HG02840 (cell line): ENCODE results near the gene LRRC42.

Experiments used
- ATAC-seq: cut with Tn5 transposase; IDR thresholded peaks from one replicate; pipeline ENCODE4 v1.9.1; 2021; ENCODE audit warnings: mild to moderate bottlenecking, moderate library complexity, moderate number of reproducible peaks; ENCODE audit not compliant: unreplicated experiment, low FRiP score

The LRRC42 gene

GRCh38 chr1:53938136-53938830 lies 7.9 kb upstream of the LRRC42 start:
- ATAC-seq = no peak

- ATAC-seq = no peak
These were observed 3.8 kb upstream of the LRRC42 start for GRCh38 chr1:53942127-53942957.

- ATAC-seq = no peak
These were observed 3.1 kb upstream of the LRRC42 start for GRCh38 chr1:53943090-53943489.

GRCh38 chr1:53943490-53944043 lies 2.6 kb upstream of the LRRC42 start:
- ATAC-seq = no peak

GRCh38 chr1:53944469-53945182 lies 1.5 kb upstream of the LRRC42 start:
- ATAC-seq = no peak

- no peak for ATAC-seq
These were observed 1.0 kb upstream of the LRRC42 start for GRCh38 chr1:53945183-53945432.

GRCh38 chr1:53945433-53946251 lies 508 bp upstream of the LRRC42 start, which contains the start of gene IFT25:
IFT25 (minus strand) TSS chr1:53945699; CDS start chr1:53940082, 5,617 bp downstream.
- ATAC-seq = peak; percentile 66

GRCh38 chr1:53947172-53947907 lies 1.2 kb downstream of the LRRC42 start:
- ATAC-seq = no peak

GRCh38 chr1:53948291-53948690 lies 2.1 kb downstream of the LRRC42 start:
- ATAC-seq = no peak

GRCh38 chr1:53949023-53949990 lies 3.2 kb downstream of the LRRC42 start:
- no peak for ATAC-seq

GRCh38 chr1:53951697-53952096 lies 5.5 kb downstream of the LRRC42 start:
- ATAC-seq = no peak

GRCh38 chr1:53954128-53954527 lies 8.0 kb downstream of the LRRC42 start:
- ATAC-seq = no peak

- ATAC-seq = no peak
These were observed 10.4 kb downstream of the LRRC42 start for GRCh38 chr1:53956308-53957168.

- no peak for ATAC-seq
These were observed 11.2 kb downstream of the LRRC42 start for GRCh38 chr1:53957194-53957818.

GRCh38 chr1:53959664-53960250 lies 13.6 kb downstream of the LRRC42 start:
- ATAC-seq = no peak

GRCh38 chr1:53962395-53962794 lies 16.2 kb downstream of the LRRC42 start:
- ATAC-seq = no peak

- no peak for ATAC-seq
These were observed 17.3 kb downstream of the LRRC42 start for GRCh38 chr1:53963460-53963859.
